GM08714 (cell line): ENCODE measurements around the gene SCYGR2.

ENCODE experiments used
- H3K4me3 ChIP-seq: fragments of 200-500 bp; sonication (Bioruptor generic); 2 replicates; pipeline ENCODE4 v1.5.1; 2014; ENCODE audit warnings: mild to moderate bottlenecking, low read length, inconsistent platforms
- ZNF274 ChIP-seq: IDR thresholded peaks from 2 replicates; pipeline ENCODE4 v1.6.1; 2012; ENCODE audit warnings: mild to moderate bottlenecking, low read depth, low read length

Gene SCYGR2

GRCh38 chr2:227617316-227618230 lies 18.9 kb downstream of the SCYGR2 start, which contains the start of gene SCYGR4:
TSS of gene SCYGR4 (plus strand) at chr2:227617498. CDS start at chr2:227617498, 0 bp downstream.
- TF ChIP-seq ZNF274, result no peak
- H3K4me3 ChIP-seq, result no peak within 1 kb of the TSS

- TF ChIP-seq ZNF274, result no peak
- no peak overlapping the region for H3K4me3 ChIP-seq
Measured at GRCh38 chr2:227623226-227623625, 24.5 kb downstream of the SCYGR2 start.

GRCh38 chr2:227625420-227625819 lies 26.7 kb downstream of the SCYGR2 start:
- H3K4me3 ChIP-seq, result no peak overlapping the region
- TF ChIP-seq ZNF274, result no peak

GRCh38 chr2:227626580-227627151 lies 28.0 kb downstream of the SCYGR2 start:
- H3K4me3 ChIP-seq, result no peak overlapping the region
- no peak for TF ChIP-seq ZNF274

- no peak for TF ChIP-seq ZNF274
Measured at GRCh38 chr2:227627769-227628168, 29.1 kb downstream of the SCYGR2 start.

GRCh38 chr2:227629435-227629834 lies 30.7 kb downstream of the SCYGR2 start:
- TF ChIP-seq ZNF274, result no peak
- H3K4me3 ChIP-seq, result no peak overlapping the region

More at GRCh38 chr2:227627769-227628168, 29.1 kb downstream of the SCYGR2 start:
- no peak overlapping the region for H3K4me3 ChIP-seq

- no peak for TF ChIP-seq ZNF274
- no peak overlapping the region for H3K4me3 ChIP-seq
Measured at GRCh38 chr2:227630322-227630721, 31.6 kb downstream of the SCYGR2 start.

- no peak overlapping the region for H3K4me3 ChIP-seq
- TF ChIP-seq ZNF274, result no peak
Measured at GRCh38 chr2:227632827-227633226, 34.1 kb downstream of the SCYGR2 start.

- TF ChIP-seq ZNF274, result no peak
- no peak overlapping the region for H3K4me3 ChIP-seq
Measured at GRCh38 chr2:227634201-227634600, 35.5 kb downstream of the SCYGR2 start.

- no peak overlapping the region for H3K4me3 ChIP-seq
- no peak for TF ChIP-seq ZNF274
Measured at GRCh38 chr2:227642656-227643055, 44.0 kb downstream of the SCYGR2 start.

- H3K4me3 ChIP-seq, result no peak overlapping the region
- no peak for TF ChIP-seq ZNF274
Measured at GRCh38 chr2:227643990-227644551, 45.4 kb downstream of the SCYGR2 start.
